Myocyte (in vitro differentiated cells): Measurements from ENCODE around the gene ACBD4. TPM values are rescaled to one million over a fixed set of nuclear protein-coding genes. Genes with fewer than 3 reads are reported as not detected.
"Not testable (repeated sequence)": the region's sequence is repeated elsewhere in the genome, so short reads cannot be mapped to it uniquely, and the experiment has no call there.

Experiments
- DNase-seq: peaks from one replicate; pipeline ENCODE4 v3.0.0-alpha.2; 2012; ENCODE audit warnings: low read depth
- total RNA-seq: library from RNA; depleted of rRNA; stranded (reverse); fragments of >200 nt; gene quantifications from 2 replicates; pipeline ENCODE4 v1.2.3, GENCODE V29; 2014

ACBD4 gene
- total RNA-seq, 1 donor from 2014 or later, result 6.0 TPM

DNA sequence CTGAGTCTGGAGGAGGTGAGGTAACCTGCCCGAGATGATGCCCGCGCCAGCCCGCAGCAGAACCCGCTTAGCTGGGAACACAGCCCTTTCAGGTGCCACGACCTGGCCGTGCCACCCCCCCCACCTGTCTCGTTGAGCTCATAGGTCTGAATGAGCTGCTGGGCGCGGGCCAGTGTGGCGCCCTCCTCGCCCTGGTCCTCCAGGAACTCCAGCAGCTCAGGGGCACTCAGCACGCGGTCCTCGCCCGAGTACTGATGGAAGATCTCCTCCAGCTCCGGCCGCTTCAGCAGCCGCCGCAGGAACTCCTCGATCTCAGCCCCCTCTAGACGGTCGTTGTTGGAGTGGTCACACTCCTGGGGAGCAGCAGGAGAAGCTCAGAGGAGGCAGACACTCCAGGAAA lies 16.8 kb upstream of the ACBD4 start:
- no peak for DNase-seq

DNA sequence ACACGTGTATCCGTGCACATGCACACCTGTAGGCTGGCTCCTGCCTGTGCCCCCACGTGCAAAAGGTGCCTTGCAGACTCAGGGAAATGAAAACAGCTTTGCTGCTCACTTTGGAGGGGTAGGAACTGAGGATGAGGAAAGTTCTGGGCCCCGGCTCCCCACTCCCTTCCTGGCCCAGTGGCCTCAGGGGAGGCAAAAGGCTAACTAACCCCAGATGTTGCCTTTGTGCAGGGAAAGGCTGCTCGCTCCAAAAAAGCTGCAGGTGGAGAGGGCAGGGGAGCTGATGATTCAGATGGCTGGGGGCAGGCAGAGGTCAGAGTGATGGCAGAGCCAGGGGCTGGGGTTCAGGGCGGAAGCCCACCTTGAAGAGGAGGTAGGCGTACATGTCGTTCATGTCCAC lies 15.5 kb upstream of the ACBD4 start:
- no peak for DNase-seq

DNA sequence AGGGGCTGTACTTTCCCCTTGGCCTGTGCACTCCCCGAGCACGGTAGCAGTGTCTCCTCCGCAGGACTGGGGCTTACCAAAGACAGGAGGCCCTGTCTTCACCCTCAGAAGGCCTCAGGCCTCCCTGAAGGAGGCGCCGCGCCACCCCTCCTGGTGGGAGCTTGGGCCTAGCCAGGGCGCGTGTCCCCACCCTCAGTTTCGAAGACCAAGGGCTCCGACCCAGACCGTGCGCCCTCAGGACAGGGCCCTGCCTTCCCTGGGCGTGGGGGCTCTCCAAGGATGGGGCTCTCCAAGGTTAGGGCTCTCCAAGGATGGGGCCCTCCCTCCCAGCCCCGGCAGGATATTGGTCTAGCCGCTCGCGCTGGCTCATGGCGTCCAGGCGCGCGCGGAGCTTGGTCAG lies 14.9 kb upstream of the ACBD4 start:
- no peak for DNase-seq

DNA sequence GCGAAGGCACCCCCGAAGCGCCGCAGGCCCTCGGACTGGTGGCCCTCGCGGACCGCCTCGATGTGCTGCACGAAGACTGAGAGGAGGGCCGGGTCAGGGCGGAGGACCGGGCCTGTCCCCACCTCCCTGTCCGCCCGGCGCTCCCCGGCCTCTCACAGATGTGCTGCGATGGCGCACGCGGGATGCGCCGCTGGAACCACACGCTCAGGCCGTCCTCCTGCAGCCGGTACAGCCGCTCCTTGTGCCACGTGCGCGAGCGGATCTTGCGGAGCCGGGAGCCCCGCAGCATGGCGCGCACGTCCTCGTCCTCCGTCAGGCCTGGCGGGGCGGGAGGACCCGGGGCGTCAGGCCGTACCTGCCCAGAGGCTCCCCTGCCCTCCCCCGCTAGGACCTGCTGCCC lies 14.4 kb upstream of the ACBD4 start:
- no peak for DNase-seq

DNA sequence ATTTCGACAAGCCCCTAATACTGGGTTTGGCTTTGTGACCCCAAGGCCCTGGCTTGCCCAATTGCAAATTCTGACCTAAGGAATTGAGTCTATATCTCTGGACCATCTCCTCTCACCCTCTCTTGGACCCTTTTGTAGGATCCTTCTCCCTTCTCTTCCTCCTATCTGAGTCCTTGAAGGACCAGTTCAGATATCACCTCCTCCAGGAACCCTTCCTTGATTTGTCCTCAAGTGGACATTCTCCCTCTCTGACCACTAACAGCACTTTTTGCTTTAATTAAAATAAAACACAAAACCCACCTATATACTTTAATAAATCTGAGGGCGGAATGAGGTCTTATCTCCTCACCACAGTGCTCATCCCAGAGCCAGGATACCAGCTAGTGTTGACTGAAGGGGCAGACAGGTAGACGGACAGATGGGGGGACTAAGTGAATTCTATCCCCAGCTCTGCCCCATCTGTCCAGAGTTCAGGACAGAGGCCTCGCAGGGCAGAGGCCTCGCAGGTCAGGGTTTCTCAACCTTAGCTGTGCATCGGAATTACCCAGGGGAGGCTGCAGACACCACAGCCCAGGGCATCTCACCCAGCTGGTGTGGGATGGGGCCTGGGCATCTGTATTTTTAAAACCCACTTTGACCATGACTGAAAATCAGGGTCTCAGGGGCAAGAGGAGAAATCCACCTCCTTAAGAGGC lies 12.3 kb upstream of the ACBD4 start:
- DNase-seq, result no peak

DNA sequence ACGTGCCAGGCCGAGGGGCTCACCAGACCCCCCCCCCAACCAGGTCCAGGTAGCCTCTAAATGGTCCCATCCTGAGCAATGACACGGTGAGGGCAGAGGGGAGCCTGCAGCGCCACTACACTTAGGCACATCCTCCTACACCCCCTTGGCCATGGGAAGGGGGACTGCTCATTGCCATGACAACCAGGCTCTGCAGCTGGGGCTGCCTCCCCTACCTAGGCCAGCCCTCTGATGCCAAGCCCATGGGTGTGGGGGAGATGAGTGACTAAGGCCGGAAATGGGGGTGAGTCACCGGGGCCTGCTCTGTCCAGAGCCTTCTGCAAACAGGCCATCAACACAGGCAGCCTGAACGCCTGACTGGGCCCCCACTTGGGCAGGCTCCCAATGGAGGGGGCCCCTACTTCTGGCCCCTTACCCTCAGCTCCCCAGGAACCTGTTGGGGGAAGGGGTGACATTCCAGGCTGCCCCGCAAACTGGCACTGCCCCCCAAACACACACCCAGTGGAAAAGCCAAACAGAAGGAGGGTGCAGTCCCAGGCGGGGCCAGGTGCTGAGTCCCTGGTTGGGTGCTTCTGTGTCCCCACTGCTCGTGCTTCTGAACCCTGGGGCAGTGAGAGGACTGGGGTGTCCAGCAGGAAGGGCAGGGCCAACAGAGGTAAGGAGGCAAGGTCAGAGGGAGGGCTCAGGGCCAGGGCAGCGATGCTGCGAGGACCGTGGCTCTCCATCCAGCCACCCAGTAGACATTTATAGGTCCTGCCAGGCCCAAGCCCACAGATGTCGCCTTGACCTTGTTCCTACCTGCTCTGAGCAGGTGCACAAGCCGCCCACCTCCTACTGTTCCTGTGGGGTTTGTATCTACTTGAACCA lies 11.3 kb upstream of the ACBD4 start:
- DNase-seq, result peak; percentile 84

DNA sequence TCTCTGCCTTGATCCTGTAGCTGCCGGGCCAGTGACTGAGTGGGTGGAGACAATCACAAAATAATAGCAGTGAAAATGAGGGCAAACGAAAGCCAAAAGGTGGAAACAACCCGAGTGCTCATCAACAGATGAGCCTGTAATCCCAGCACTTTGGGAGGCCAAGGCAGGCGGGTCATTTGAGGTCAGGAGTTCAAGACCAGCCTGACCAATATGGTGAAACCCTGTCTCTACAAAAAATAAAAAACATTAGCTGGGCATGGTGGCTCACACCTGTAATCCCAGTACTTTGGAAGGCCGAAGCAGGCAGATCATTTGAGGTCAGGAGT lies 10.7 kb upstream of the ACBD4 start:
- not testable (repeated sequence) for DNase-seq

DNA sequence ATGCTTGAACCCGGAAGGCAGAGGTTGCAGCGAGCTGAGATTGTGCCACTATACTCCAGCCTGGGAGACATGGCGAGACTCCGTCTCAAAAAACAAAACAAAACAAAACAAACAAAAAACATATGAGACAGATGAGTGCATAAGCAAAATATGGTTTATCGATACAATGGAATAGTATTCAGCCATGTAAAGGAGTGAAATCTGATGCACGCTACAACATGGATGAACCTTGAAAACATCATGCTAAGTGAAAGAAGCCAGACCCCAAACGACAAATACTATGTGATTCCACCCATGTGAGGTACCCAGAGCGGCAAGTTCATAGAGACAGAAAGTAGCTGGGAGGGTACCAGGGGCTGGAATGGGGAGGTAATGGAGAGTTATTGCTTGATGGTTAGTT lies 10.0 kb upstream of the ACBD4 start:
- no peak for DNase-seq

DNA sequence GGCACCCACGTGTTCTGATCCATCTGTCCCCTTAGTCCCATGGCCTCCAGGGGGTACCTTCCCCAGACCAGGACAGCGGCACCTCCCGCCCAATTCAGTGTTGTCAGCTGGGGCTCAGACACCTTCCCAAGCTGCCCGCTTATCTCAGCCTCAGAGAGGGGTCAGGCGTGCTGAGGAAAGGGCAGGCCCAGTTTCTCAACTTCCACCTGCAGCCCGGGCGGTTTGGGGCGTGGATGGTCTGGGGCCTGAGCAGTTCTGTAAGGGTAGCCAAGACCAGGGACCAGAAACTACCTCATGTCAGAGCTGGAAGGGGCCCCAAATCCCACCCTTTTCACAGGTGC lies 8.3 kb upstream of the ACBD4 start:
- no peak for DNase-seq

DNA sequence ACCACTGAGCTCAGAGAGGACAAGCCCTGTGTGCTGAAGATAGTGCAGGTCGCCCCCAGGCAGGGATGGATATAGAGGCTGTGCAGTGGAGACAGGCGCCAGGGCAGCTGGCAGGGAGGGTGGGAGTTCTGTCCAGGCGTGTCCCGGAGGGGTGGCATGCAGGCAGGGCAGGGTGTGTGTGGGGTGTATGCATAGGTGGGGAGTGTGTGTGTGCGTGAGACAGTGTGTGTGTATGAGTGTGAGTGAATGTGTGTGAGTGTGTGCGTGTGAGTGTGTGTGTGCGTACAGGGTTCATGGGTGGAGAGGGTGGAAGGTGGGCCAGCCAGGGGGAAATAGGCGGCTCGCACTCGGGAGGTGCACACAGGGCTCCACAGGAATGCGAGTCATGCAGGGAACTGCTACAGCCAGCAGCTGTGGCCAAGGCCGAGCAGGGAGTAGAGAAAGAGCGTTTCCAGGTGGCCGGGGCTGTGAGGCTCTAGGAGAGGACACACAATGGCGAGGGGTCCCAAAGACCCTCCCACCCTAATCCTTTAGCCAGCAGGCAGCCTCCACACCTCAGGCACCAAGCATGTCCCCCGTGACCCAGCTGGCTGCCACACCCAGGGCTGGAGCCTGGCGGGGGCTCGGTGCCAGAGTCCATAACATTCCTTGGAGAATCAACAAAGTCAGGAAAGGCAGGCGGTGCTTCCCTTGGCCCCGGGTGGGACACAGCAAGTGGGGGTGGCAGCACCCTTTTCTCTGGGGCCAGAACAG lies 7.8 kb upstream of the ACBD4 start:
- DNase-seq, result peak; percentile 75

DNA sequence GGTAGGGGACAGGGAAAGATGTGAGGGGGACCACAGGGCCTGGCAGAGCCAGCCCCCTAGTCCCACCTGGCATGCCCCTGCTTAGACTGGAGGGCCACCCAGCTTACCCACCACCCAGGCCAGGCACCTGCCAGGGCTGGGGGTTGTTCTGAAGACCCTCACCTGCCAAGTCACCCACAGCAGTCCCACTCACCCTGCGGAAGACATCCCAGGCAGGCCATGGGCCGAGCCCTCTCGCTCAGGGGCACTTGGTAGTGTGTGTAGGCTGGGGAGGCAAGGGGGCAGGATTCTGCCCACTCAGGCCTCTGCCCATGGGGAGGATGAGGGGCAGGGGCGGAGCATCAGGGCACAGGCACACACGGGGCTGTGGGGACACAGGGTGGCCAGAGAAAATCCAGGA lies 7.2 kb upstream of the ACBD4 start:
- DNase-seq, result no peak

DNA sequence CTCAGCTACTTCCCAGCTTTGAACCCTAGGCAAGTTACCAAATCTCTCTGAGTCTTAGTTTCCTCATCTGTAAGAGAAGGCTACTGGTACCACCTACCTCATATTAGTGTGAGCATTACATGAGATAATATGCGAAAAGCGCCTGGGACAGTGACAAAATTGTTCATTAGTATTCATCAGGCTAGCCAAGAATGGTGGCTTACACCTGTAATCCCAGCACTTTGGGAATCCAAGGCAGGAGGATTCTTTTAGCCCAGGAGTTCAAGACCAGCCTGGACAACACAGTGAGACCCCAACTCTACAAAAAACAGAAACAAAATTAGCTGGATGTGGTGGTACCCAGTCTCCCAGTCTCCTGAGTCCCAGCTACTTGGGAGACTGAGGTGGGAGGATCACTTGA lies 6.5 kb upstream of the ACBD4 start:
- no peak for DNase-seq

DNA sequence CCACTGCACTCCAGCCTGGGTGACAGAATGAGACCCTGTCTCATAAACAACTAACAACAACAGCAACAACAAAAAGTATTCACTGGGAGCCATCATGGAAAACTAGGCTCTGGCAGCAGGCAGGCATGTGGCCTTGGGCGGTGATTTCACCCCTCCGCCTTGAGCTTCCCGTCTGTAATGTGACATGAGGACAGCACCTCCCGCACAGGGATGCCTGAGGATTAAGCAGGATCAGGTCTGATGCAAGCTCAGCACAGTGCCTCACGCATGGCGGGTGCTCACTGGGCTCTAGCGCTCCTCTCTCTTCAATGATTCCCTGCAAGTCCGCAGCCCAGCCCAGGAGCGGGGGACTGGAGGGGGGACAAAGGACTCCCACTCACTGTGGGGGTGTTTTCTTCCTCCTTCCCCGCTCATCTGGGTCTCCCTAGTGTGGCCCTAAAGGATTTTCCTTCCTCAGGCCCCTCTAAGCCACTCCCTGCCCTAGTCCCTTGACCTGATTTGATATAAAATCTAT lies 6.0 kb upstream of the ACBD4 start:
- DNase-seq, result peak; percentile 64

DNA sequence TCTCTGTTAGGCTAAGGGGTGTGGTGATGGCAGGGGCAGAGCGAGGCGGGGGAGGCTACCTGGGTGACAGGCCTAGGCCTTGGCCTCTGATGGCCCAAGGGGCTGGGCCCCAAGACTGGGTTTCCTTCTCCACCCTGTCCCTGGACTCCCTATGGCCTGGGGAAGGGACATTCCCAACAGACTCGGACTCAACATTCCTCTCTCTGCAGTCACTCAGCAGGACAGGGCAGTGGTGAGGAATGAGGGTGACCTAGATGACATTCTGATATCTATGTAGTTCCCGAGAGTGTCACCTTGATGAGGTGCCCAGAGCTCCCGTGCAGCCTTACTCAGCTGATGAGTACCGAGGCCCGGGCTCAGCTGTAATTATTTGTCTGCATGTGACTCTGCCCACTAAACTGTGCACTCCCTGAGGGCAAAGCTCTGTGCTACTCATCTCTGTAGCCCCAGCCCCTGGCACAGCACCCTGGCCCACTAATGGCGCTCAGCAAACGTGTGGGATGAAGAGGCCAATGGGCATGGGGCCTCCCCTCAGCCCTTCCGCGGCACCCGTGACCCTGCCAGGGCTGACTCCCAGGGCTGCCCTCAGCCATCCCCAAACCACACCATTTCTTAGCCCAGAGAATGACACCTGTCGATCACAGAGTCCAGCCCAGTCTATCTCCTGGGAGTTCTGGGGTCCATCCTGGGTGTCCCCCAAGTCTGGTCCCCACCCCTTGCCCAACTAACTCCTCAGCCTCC lies 5.4 kb upstream of the ACBD4 start:
- no peak for DNase-seq

DNA sequence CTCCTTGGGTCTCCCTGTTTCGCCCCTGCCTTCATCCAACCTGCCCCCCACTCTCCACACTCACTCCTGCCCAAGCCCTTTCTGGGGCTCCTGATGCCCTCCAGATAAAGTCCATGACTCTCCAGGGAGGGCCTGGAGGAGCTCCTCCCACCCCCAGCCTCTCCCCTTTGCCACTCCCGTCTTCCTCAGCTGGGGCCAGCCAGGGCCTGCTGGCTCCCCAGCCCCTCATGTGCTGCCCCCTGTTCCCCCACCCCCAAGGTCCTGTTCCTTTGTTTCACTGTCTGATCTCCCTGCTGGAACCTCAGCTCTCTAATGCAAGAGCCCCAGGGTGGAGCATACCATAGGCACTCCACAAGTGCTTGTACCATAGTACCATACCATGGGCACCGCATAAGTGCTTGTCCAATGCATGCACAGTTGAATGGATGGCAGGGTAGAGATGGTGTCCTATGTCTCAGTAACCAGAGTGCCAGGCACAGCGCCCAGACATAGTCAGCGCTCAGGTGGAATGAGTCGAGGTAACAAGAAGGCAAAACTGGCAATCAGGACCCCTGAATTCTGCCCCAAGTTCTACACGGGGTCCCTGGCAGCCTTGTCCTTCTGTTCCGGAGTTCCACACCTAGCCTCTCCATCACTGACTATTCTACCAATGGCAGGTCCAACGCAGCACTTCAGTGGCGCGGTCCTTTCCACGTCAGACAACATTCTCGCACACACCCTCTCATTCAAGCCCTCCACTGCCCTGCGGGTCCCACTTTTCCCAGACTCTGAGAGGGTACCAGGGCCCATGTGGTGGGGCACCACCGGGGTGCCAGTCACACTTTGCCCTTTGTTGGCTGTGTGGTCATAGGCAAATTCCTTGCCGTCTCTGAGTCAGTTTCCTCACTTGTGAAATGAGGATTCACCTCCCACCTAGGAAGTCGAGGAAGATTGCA lies 4.5 kb upstream of the ACBD4 start:
- no peak for DNase-seq

DNA sequence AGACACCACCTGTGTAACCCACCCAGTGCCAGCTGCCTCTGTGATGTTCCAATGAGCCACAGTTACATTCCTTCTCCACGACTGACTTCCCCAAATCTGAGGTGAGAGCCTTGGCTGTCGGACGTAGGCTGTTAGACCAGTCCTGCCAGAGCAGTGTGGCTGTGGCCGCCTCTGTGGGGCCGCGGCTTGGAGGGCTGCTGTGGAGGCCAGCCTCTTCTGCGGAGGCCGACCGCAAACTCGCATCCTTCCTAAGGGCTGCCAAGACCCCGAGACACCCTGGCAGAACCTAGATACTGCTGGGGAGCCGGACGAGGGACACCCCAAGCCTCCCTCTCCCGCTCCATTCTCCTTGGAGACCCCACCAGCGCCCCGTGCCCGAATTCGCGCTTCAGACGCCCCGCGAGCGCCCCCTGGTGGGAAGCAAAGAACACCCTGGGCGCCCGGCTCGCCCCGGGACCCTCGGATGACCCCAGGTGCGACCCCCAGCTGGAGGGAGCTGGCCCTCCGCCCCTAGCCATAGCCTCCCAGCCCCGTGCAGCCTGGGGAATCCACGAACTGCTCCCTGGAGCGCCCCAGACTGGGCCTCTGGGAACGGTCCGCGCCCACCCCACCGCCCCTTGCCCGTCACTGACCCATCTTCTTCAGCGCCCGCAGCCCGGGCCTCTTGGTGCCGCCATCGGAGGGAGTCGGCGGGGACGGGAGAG lies 3.7 kb upstream of the ACBD4 start:
- DNase-seq, result no peak

DNA sequence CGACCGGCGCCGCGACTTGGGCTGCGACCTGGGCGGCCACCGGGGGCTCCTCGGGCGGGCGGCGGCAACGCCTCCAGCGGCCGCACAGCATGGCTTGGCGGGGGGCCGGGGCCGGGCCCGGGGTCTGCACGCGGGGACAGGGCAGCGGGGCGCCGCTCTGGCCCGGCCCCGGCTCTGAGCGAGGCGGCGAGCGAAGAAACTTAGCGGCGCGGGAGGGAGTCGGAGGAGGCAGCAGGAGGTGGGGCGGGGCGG lies 3.2 kb upstream of the ACBD4 start, which contains the start of gene PLCD3:
PLCD3 (minus strand) TSS at position 196 of the 252 bp plus-strand sequence; CDS start at position 91, 105 bp downstream.
- no peak for DNase-seq

DNA sequence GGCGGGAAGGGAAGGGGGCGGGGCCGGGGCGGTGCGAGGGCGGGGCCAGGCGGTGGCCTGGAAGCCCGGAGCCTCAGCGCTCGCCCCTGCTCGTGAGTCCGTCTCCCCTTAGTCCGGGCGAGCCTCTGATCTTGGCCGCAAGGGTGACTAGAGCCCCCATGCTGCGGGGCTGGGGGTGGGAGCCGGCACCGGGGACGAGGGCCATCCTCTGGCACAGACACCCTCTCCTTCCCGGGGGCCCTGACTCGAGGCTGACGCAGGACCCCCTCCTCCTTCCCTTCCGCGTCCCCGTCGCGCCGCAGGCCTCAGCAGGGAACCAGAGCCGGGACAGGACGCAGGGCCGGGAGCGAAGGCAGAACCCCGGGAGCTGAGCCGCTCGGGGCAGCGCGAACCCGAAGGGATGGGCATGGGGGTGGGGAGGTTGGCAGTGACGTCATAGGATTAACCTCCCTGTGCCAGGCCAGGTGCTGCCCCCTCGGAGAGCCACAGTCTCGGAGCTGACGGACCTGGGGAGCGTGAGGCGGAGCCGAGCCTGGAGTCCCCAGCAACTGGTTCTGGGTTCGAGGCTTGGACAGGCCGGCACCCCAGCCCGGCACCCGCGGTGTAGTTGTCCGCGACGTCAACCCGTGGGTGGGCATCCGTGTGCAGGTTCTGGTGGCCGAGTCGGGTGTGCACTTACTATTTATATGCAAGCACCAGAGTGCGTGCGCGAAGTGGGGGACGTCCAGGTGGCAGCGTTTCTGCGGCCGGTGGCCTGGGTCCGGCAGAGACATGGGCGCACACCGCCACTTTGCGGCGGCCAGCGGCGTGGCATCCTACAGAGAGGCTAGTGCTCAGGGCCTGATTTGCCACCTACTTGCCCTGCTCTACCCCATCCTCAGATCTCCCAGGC lies 2.7 kb upstream of the ACBD4 start:
- peak; percentile 84 for DNase-seq
